Measurements from ENCODE around the gene USP25.

Gene USP25

DNA sequence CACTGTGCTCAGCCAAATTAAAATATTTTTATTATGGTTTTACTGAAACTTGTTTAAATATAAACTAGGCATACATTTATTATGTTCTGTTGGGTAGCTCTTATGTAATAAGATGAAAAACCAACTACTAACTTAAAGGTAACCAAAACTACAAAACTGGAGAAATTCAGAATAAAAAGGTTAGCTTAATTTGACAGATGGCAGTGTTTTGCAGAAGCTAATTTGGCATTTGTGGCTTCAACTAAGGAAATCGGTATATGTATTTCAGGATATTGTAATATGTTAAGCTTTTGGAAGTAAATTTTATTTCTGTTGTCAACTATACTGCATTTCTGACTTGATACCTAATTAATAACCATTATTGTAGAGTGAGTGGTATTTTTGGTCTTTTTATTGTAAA is 18.8 kb downstream of the USP25 start:
- no peak for TF ChIP-seq ZBTB17 (tag by site-specific recombination; IDR thresholded peaks at IDR 0.05)
- no peak for TF ChIP-seq ZNF266 (tag by site-specific recombination; IDR thresholded peaks at IDR 0.05; ENCODE audit: low read depth)
- TF ChIP-seq SCRT2 (tag by site-specific recombination; IDR thresholded peaks at IDR 0.05): no peak
- TF ChIP-seq ZNF341 (tag by site-specific recombination; IDR thresholded peaks at IDR 0.05; ENCODE audit: low read depth): no peak
- no peak for TF ChIP-seq ZNF544 (tag by site-specific recombination; IDR thresholded peaks at IDR 0.05)
- no peak for TF ChIP-seq ZBTB48 (tag by site-specific recombination; IDR thresholded peaks at IDR 0.05)
- no peak for TF ChIP-seq GLIS1 (tag by site-specific recombination; IDR thresholded peaks at IDR 0.05)
- no peak overlapping the region for H3K27ac ChIP-seq (ENCODE audit: extremely low read depth, low read depth, low read length)
- H3K4me3 ChIP-seq (ENCODE audit: low read depth, low read length): no peak overlapping the region
- no peaks in the 10 kb centered on the region for H3K9me3 ChIP-seq (ENCODE audit: control insufficient read depth, insufficient read depth, low read depth, low read length)
- H3K36me3 ChIP-seq (ENCODE audit: control insufficient read depth in 2 of 2, insufficient read depth in 1 of 2, low read length in 2 of 2): no peaks in the 10 kb centered on the region
- POLR2A ChIA-PET: interaction anchor here (0.6 kb wide), 1 partner anchor 80 kb away, joined by 3 read pairs; no protein-coding TSS in a partner anchor
- H3K4me1 ChIP-seq (ENCODE audit: control insufficient read depth, insufficient read depth, low read length): peaks cover 21% of the 10 kb centered on the region
- CTCF ChIA-PET: no interaction called here

DNA sequence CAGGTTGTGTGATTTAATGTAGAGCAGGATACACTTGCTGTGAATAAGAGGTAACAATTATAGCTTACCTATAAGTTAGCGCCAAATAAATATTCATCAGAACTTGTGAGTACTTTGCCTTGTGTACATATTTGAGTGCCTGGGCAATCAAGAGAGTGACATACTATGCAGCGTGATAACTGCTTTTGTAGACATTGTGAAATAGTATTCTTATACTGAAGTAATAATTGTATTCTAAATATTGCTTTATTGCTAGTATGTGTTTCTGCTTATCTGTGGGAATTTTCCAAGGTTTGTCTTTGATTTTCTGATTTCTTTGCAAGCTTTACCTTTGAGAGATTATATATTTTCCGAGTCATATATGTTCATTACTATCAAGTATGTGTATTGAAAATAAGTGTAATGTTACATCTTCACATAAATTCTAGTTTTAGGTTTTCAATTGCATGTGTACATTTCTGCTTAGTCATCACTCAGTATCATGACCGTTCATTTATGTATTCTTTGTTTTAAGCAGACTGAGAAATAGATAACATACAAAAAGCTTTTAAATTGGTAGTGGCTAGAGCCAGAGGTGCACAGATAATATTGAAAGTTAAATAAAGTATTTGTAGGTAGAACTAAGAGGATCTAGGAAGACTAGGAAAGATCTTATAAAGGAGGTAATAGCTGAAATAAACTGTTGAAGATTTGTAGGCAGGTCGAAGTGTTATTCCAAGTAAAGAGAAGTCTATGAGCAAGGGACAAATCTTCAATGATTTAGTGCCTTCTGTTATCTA is 19.5 kb downstream of the USP25 start:
- no peaks in the 10 kb centered on the region for H3K9me3 ChIP-seq (ENCODE audit: control insufficient read depth, insufficient read depth, low read depth, low read length)
- H3K4me3 ChIP-seq (ENCODE audit: low read depth, low read length): no peak overlapping the region
- TF ChIP-seq ZBTB44 (tag by site-specific recombination; IDR thresholded peaks at IDR 0.05) (no peak), ZIC2 (tag by site-specific recombination; IDR thresholded peaks at IDR 0.05) (no peak), ZBTB48 (tag by site-specific recombination; IDR thresholded peaks at IDR 0.05) (no peak), ZNF596 (tag by site-specific recombination; IDR thresholded peaks at IDR 0.05) (no peak), ZNF354C (tag by site-specific recombination; IDR thresholded peaks at IDR 0.05; ENCODE audit: borderline replicate concordance, low read depth) (no peak), ZNF132 (tag by site-specific recombination; IDR thresholded peaks at IDR 0.05; ENCODE audit: borderline replicate concordance) (no peak)
- H3K27ac ChIP-seq (ENCODE audit: extremely low read depth, low read depth, low read length): no peak overlapping the region
- ChIA-PET POLR2A (interaction anchor here (0.6 kb wide), 1 partner anchor 80 kb away, joined by 3 read pairs; no protein-coding TSS in a partner anchor), CTCF (no interaction called here)
- H3K36me3 ChIP-seq (ENCODE audit: control insufficient read depth in 2 of 2, insufficient read depth in 1 of 2, low read length in 2 of 2): no peaks in the 10 kb centered on the region
- peaks cover 21% of the 10 kb centered on the region for H3K4me1 ChIP-seq (ENCODE audit: control insufficient read depth, insufficient read depth, low read length)

- no peak overlapping the region for H3K27ac ChIP-seq (ENCODE audit: extremely low read depth, low read depth, low read length)
- H3K4me3 ChIP-seq (ENCODE audit: low read depth, low read length): no peak overlapping the region
- H3K9me3 ChIP-seq (ENCODE audit: control insufficient read depth, insufficient read depth, low read depth, low read length): no peaks in the 10 kb centered on the region
- POLR2A ChIA-PET: no interaction called here
- peaks cover 21% of the 10 kb centered on the region for H3K4me1 ChIP-seq (ENCODE audit: control insufficient read depth, insufficient read depth, low read length)
- no peaks in the 10 kb centered on the region for H3K36me3 ChIP-seq (ENCODE audit: control insufficient read depth in 2 of 2, insufficient read depth in 1 of 2, low read length in 2 of 2)
- CTCF ChIA-PET: no interaction called here
- TF ChIP-seq GLI2 (tag by site-specific recombination; IDR thresholded peaks at IDR 0.05; ENCODE audit: borderline replicate concordance, low read depth) (no peak), ZNF600 (tag by site-specific recombination; IDR thresholded peaks at IDR 0.05) (no peak), ZNF16 (tag by site-specific recombination; IDR thresholded peaks at IDR 0.05; ENCODE audit: low read depth) (no peak), ZNF76 (tag by site-specific recombination; IDR thresholded peaks at IDR 0.05; ENCODE audit: borderline replicate concordance, low read depth) (no peak), ZBTB1 (tag by site-specific recombination; IDR thresholded peaks at IDR 0.05) (no peak), ZNF660 (tag by site-specific recombination; IDR thresholded peaks at IDR 0.05) (no peak), ZNF416 (tag by site-specific recombination; IDR thresholded peaks at IDR 0.05) (no peak), ZNF518A (tag by site-specific recombination; conservative IDR thresholded peaks at IDR 0.05; ENCODE audit: low read depth) (no peak)
- TF ChIP-seq, protein P1, sequence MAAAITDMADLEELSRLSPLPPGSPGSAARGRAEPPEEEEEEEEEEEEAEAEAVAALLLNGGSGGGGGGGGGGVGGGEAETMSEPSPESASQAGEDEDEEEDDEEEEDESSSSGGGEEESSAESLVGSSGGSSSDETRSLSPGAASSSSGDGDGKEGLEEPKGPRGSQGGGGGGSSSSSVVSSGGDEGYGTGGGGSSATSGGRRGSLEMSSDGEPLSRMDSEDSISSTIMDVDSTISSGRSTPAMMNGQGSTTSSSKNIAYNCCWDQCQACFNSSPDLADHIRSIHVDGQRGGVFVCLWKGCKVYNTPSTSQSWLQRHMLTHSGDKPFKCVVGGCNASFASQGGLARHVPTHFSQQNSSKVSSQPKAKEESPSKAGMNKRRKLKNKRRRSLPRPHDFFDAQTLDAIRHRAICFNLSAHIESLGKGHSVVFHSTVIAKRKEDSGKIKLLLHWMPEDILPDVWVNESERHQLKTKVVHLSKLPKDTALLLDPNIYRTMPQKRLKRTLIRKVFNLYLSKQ (tag by site-specific recombination; IDR thresholded peaks at IDR 0.05; ENCODE audit: borderline replicate concordance): no peak
- TF ChIP-seq, protein P2, sequence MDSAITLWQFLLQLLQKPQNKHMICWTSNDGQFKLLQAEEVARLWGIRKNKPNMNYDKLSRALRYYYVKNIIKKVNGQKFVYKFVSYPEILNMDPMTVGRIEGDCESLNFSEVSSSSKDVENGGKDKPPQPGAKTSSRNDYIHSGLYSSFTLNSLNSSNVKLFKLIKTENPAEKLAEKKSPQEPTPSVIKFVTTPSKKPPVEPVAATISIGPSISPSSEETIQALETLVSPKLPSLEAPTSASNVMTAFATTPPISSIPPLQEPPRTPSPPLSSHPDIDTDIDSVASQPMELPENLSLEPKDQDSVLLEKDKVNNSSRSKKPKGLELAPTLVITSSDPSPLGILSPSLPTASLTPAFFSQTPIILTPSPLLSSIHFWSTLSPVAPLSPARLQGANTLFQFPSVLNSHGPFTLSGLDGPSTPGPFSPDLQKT (IDR thresholded peaks at IDR 0.05; ENCODE audit: borderline replicate concordance, low read depth, low read length): no peak
Observed at GRCh38 chr21:15749861-15750159, 20.0 kb downstream of the USP25 start.

Measured in HEK293 (cell line).